K562 (cell line): ENCODE data around the gene TIMP2. TPM values are rescaled to one million over a fixed set of nuclear protein-coding genes. Genes with fewer than 3 reads are reported as not detected.
A peak's percentile ranks its signal among the peaks of the same experiment; 100 is the strongest.

Experiments used
- CHD7 ChIP-seq: fragments of 200-600 bp; sonication (generic); IDR thresholded peaks from one replicate; pipeline ENCODE4 v1.6.1; 2012; ENCODE audit warnings: mild to moderate bottlenecking, low read depth, low read length, inconsistent platforms
- MBD1 ChIP-seq: fragments of 250-450 bp; sonication (Bioruptor Pico); IDR thresholded peaks from 2 replicates; pipeline ENCODE4 v1.8.0; 2022; ENCODE audit warnings: inconsistent platforms
- MNT ChIP-seq, 2 experiments: fragments of 450-650 bp; conservative IDR thresholded peaks; 2 replicates each; pipeline ENCODE4 v1.6.1; 2017; ENCODE audit warnings: mild to moderate bottlenecking in 2 of 2, moderate library complexity in 2 of 2
- NEUROD1 ChIP-seq: fragments of 150-350 bp; IDR thresholded peaks from 2 replicates; pipeline ENCODE4 v1.6.1; 2014; ENCODE audit warnings: borderline replicate concordance, low read length, low read depth; ENCODE audit not compliant: partially characterized antibody
- POLR2B ChIP-seq: fragments of 450-650 bp; IDR thresholded peaks from 2 replicates; pipeline ENCODE4 v1.6.1; 2018; ENCODE audit warnings: low read depth; ENCODE audit not compliant: partially characterized antibody
- TBL1XR1 ChIP-seq, 2 experiments: IDR thresholded peaks; 2 replicates each; pipeline ENCODE4 v1.6.1; 2012; ENCODE audit warnings: improper control_type of control experiment in 2 of 2, low read length in 2 of 2, mild to moderate bottlenecking in 1 of 2
- TCF15 ChIP-seq: fragments of 250-450 bp; sonication (Bioruptor Pico); IDR thresholded peaks from 2 replicates; pipeline ENCODE4 v1.8.0; 2022; ENCODE audit warnings: moderate library complexity, mild to moderate bottlenecking, inconsistent platforms
- polyA plus RNA-seq, 8 experiments: library from polyadenylated mRNA; depleted of rRNA in 4 of 8; stranded (reverse) in 5 of 8; unstranded in 3 of 8; fragments of >200 nt; fragmentation: Nextera tagmentation in 2 of 8; fragmentation: Illumina TruSeq in 1 of 8; extraction: Ambion mirVana in 2 of 8; extraction: Trizol in 1 of 8; gene quantifications; 2 replicates each; pipeline versions ENCODE4 v1.2.1 to v1.2.3, GENCODE V29; 2011 to 2014; ENCODE audit warnings: inconsistent platforms in 1 of 8, missing spikeins in 1 of 8
- total RNA-seq, 7 experiments: library from RNA; depleted of rRNA in 6 of 7; stranded (reverse); fragments of >200 nt in 6 of 7; fragmentation: Illumina TruSeq in 2 of 7; extraction: Trizol in 2 of 7; gene quantifications; 2 replicates each; pipeline versions ENCODE4 v1.2.1 to v1.2.3, GENCODE V29; 2011 to 2021; ENCODE audit warnings: low replicate concordance in 1 of 7

The TIMP2 gene
- total and polyA plus RNA-seq, 9 of the 15 experiments (the other 6 are each of a cell fraction or from before 2014, with no cell fraction given), result 0.55 TPM; not detected in 8

- no peak for TF ChIP-seq TBL1XR1 (IDR thresholded peaks at IDR 0.05; ENCODE audit: low read length in 2 of 2)
- peak; percentile 53 for TF ChIP-seq NEUROD1
- no peak for TF ChIP-seq MBD1
- TF ChIP-seq CHD7, result no peak
- peak in 1 of 2 experiments; percentile 57; a peak in 2 of 4 replicates for TF ChIP-seq MNT (conservative IDR thresholded peaks at IDR 0.05)
- no peak for TF ChIP-seq POLR2B
- TF ChIP-seq TCF15 (CRISPR knock-in tag), result no peak
These were observed 42.1 kb downstream of the TIMP2 start (continued) for GRCh38 chr17:78883089-78883532.
